CD4-positive, alpha-beta T cell (primary cell): ENCODE data around the gene BCDIN3D. TPM values are rescaled to one million over a fixed set of nuclear protein-coding genes. Genes with fewer than 3 reads are reported as not detected.

Experiments used
- ATAC-seq: fragments of 200-7000 bp; cut with Tn5 transposase; one replicate; pipeline ENCODE4 v1.10.0; 2022; ENCODE audit warnings: mild to moderate bottlenecking; ENCODE audit not compliant: poor library complexity
- CTCF ChIA-PET: fragments of 350-600 bp; sonication (Branson Sonifier 250); formaldehyde crosslinking; loops from one replicate; lab custom pipeline; 2021; ENCODE audit warnings: antibody characterized with exemption, inconsistent platforms; lab: Charles Lee
- POLR2A ChIA-PET: fragments of 350-600 bp; sonication (Branson Sonifier 250); formaldehyde crosslinking; loops from one replicate; lab custom pipeline; 2021; ENCODE audit warnings: antibody characterized with exemption, inconsistent platforms; lab: Charles Lee
- DNase-seq, 14 experiments: peaks; one replicate each; pipeline ENCODE4 v3.0.0-alpha.2; 2013 to 2020; ENCODE audit warnings: mixed read lengths in 2 of 14
- H3K27ac ChIP-seq, 2 donors: one replicate each; pipeline versions ENCODE4 v1.5.1 to v1.7.0; 2013; ENCODE audit warnings: low read length in 2 of 2, low read depth in 1 of 2, mild to moderate bottlenecking in 1 of 2
- H3K27me3 ChIP-seq, 2 experiments: 1 replicate in 1 of 2; 2 replicates in 1 of 2; pipeline versions ENCODE4 v1.6.1 to v1.7.0; 2013; ENCODE audit warnings: low read length in 2 of 2, control low read depth in 1 of 2, mild to moderate bottlenecking in 1 of 2, moderate library complexity in 1 of 2; ENCODE audit not compliant: insufficient read depth in 2 of 2, control insufficient read depth in 1 of 2
- H3K36me3 ChIP-seq: one replicate; pipeline ENCODE4 v1.6.1; 2013; ENCODE audit warnings: low read length, control low read depth; ENCODE audit not compliant: insufficient read depth
- H3K4me1 ChIP-seq: one replicate; pipeline ENCODE4 v1.6.1; 2013; ENCODE audit warnings: low read length, control low read depth; ENCODE audit not compliant: insufficient read depth
- H3K4me3 ChIP-seq: one replicate; pipeline ENCODE4 v1.5.1; 2013; ENCODE audit warnings: mild to moderate bottlenecking, low read length, moderate library complexity
- H3K9me3 ChIP-seq, 2 experiments: 1 replicate in 1 of 2; 2 replicates in 1 of 2; pipeline versions ENCODE4 v1.6.1 to v1.7.0; 2013; ENCODE audit warnings: low read length in 2 of 2, mild to moderate bottlenecking in 2 of 2, control low read depth in 1 of 2, moderate library complexity in 1 of 2; ENCODE audit not compliant: control insufficient read depth in 1 of 2, insufficient read depth in 1 of 2
- H3K27ac Mint-ChIP-seq: one replicate; pipeline ENCODE4 v1.8.0; 2020; ENCODE audit warnings: mixed read lengths
- H3K27me3 Mint-ChIP-seq: one replicate; pipeline ENCODE4 v1.8.0; 2021; ENCODE audit warnings: mixed read lengths
- H3K36me3 Mint-ChIP-seq: one replicate; pipeline ENCODE4 v1.8.0; 2021; ENCODE audit warnings: low read depth, mixed read lengths
- H3K4me1 Mint-ChIP-seq: one replicate; pipeline ENCODE4 v1.8.0; 2021; ENCODE audit warnings: low read depth, mixed read lengths
- H3K4me3 Mint-ChIP-seq: one replicate; pipeline ENCODE4 v1.8.0; 2020; ENCODE audit warnings: mild to moderate bottlenecking, mixed read lengths
- H3K9me3 Mint-ChIP-seq: one replicate; pipeline ENCODE4 v1.8.0; 2020; ENCODE audit warnings: mixed read lengths
- intact Hi-C, 2 experiments: fragments of 100-400 bp; cut with DNase I in 1 of 2; cut with micrococcal nuclease in 1 of 2; formaldehyde crosslinking; loops; one replicate each; pipeline versions ENCODE4 v1.15.1 to v1.9.0; 2023 to 2025; cut with DNase I, micrococcal nuclease
- total RNA-seq, 174 experiments: library from RNA in 2 of 174; stranded (reverse) in 2 of 174; gene quantifications; one replicate each; pipeline ENCODE4 v1.2.3 and lab custom pipeline; 2021 to 2026
- TF ChIP-seq, protein P1 (sequence below): fragments of 200-600 bp; IDR thresholded peaks from one replicate; pipeline ENCODE4 v1.8.0; 2022; ENCODE audit warnings: antibody characterized with exemption, mild to moderate bottlenecking

BCDIN3D gene
- total RNA-seq, 2 experiments from 2014 or later, result 2.8 to 3.9 TPM

DNA sequence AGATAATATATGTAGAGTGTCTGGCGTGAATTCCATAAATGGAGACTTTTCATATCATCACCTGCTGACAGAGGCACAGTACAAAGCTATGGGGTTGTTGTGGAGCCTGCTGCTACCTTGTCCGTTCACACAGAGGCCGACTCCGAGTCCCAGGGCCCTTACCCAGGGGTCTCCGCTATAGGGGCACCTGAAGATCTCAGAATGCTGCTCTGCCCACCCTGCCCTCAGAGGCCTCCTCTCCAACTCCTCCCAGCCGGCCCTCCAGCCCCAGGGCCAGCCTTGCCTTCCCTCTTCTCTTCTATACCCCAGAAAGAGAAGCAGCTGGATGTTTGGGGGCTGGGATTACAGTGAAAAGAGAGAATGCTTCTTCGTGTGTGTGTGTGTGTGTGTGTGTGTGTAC is 36.0 kb downstream of the BCDIN3D start:
- H3K27ac ChIP-seq, result no peak overlapping the region
- ATAC-seq (no peak), DNase-seq (no peak)
- Mint-ChIP-seq H3K4me1 (no peaks in the 10 kb centered on the region), H3K9me3 (no peaks in the 10 kb centered on the region), H3K36me3 (peaks cover 28% of the 10 kb centered on the region), H3K4me3 (no peak overlapping the region), H3K27me3 (no peaks in the 10 kb centered on the region), H3K27ac (no peak overlapping the region)
- intact Hi-C loops, result loop anchor here in 1 of 2 experiments (5.0 kb wide), 1 partner anchor 1175 kb away; no protein-coding TSS in a partner anchor
- CTCF ChIA-PET, result no interaction called here
- no peaks in the 10 kb centered on the region for H3K27me3 ChIP-seq
- peaks cover 33% of the 10 kb centered on the region for H3K36me3 ChIP-seq
- TF ChIP-seq, protein P1, sequence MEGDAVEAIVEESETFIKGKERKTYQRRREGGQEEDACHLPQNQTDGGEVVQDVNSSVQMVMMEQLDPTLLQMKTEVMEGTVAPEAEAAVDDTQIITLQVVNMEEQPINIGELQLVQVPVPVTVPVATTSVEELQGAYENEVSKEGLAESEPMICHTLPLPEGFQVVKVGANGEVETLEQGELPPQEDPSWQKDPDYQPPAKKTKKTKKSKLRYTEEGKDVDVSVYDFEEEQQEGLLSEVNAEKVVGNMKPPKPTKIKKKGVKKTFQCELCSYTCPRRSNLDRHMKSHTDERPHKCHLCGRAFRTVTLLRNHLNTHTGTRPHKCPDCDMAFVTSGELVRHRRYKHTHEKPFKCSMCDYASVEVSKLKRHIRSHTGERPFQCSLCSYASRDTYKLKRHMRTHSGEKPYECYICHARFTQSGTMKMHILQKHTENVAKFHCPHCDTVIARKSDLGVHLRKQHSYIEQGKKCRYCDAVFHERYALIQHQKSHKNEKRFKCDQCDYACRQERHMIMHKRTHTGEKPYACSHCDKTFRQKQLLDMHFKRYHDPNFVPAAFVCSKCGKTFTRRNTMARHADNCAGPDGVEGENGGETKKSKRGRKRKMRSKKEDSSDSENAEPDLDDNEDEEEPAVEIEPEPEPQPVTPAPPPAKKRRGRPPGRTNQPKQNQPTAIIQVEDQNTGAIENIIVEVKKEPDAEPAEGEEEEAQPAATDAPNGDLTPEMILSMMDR, result no peak
- H3K4me1 ChIP-seq, result no peaks in the 10 kb centered on the region
- POLR2A ChIA-PET, result no interaction called here
- H3K9me3 ChIP-seq, result no peaks in the 10 kb centered on the region
- no peak overlapping the region for H3K4me3 ChIP-seq

DNA sequence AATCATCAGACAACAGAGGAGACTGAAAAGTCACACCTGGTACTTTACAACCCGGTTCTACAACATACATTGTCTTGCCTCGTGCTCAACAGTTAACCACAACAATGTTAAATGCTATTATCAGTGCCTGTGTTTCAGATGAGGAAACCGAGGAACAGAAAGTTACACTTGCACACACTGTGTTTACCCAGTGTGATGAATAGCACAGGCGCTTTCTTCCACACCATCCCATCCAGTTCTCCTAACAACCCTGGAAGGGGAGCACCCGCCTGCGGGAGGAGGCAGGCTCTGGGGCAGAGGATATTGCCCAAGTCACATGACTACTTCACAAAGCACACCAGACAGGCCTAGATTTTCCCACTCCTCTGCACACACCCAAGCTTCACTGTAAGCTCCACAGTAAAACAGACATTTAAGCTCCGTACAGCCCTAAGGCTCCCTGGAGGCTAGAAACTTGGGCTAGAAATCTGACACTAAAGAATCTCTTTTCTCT is 36.5 kb downstream of the BCDIN3D start:
- TF ChIP-seq, protein P1, result no peak
- no peak overlapping the region for H3K4me3 ChIP-seq
- no peak for ATAC-seq
- no peaks in the 10 kb centered on the region for H3K27me3 Mint-ChIP-seq
- H3K9me3 ChIP-seq, result no peaks in the 10 kb centered on the region
- H3K4me1 Mint-ChIP-seq, result no peaks in the 10 kb centered on the region
- intact Hi-C loops, result loop anchor here in 1 of 2 experiments (5.0 kb wide), 1 partner anchor 1176 kb away; no protein-coding TSS in a partner anchor
- ChIA-PET POLR2A (no interaction called here), CTCF (no interaction called here)
- DNase-seq, result no peak
- H3K27ac ChIP-seq, result no peak overlapping the region
- no peaks in the 10 kb centered on the region for H3K27me3 ChIP-seq
- no peak overlapping the region for H3K4me3 Mint-ChIP-seq
- no peaks in the 10 kb centered on the region for H3K4me1 ChIP-seq
- peaks cover 28% of the 10 kb centered on the region for H3K36me3 Mint-ChIP-seq
- no peak overlapping the region for H3K27ac Mint-ChIP-seq
- peaks cover 38% of the 10 kb centered on the region for H3K36me3 ChIP-seq
- no peaks in the 10 kb centered on the region for H3K9me3 Mint-ChIP-seq

DNA sequence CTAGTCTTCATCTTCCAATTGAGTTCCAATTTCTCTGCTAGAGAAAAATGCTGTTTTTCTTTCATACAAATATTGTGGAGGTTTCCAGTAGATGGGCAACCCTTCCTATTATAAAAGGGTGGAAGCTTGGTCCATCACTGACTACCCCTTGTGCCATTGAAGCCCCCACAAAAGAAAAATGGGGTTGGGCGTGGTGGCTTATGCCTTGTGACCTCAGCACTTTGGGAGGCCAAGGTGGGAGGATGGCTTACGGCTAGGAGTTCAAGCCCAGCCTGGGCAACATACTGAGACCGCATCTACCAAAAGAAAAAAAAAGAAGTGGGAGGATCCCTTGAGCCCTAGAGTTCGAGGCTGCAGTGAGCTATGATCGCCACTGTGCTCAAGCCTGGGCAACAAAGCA is 37.5 kb downstream of the BCDIN3D start:
- Mint-ChIP-seq H3K36me3 (peaks cover 31% of the 10 kb centered on the region), H3K27me3 (no peaks in the 10 kb centered on the region), H3K9me3 (no peaks in the 10 kb centered on the region), H3K4me3 (no peak overlapping the region), H3K4me1 (no peaks in the 10 kb centered on the region), H3K27ac (no peak overlapping the region)
- ChIA-PET CTCF (no interaction called here), POLR2A (no interaction called here)
- intact Hi-C loops, result loop anchor here in 1 of 2 experiments (5.0 kb wide), 1 partner anchor 1177 kb away; no protein-coding TSS in a partner anchor
- ATAC-seq (no peak), DNase-seq (no peak)
- Histone ChIP-seq H3K9me3 (no peaks in the 10 kb centered on the region), H3K27ac (no peak overlapping the region), H3K27me3 (no peaks in the 10 kb centered on the region), H3K4me1 (no peaks in the 10 kb centered on the region), H3K36me3 (peaks cover 45% of the 10 kb centered on the region), H3K4me3 (no peak overlapping the region)
- TF ChIP-seq, protein P1, result no peak
